ENCODE data around the gene C16orf74. TPM values are rescaled to one million over a fixed set of nuclear protein-coding genes. Genes with fewer than 3 reads are reported as not detected.

C16orf74 gene
- total RNA-seq, 2 experiments from 2014 or later, result 2.1 to 2.9 TPM

- Histone ChIP-seq H3K4me1 (ENCODE audit: insufficient read depth, low read length) (no peaks in the 10 kb centered on the region), H3K27me3 (ENCODE audit: control insufficient read depth in 1 of 2, insufficient read depth in 2 of 2, low read length in 2 of 2) (no peaks in the 10 kb centered on the region), H3K4me3 (ENCODE audit: low read length) (no peak overlapping the region), H3K9me3 (ENCODE audit: control insufficient read depth in 1 of 2, insufficient read depth in 1 of 2, low read length in 2 of 2) (no peaks in the 10 kb centered on the region), H3K27ac (ENCODE audit: low read depth in 1 of 2, low read length in 2 of 2) (no peak overlapping the region), H3K36me3 (ENCODE audit: insufficient read depth, low read length) (peaks cover 28% of the 10 kb centered on the region)
- POLR2A ChIA-PET, result no interaction called here
- Mint-ChIP-seq H3K27ac (no peak overlapping the region), H3K27me3 (no peaks in the 10 kb centered on the region), H3K36me3 (ENCODE audit: low read depth) (peaks cover 52% of the 10 kb centered on the region), H3K4me3 (no peak overlapping the region), H3K9me3 (no peaks in the 10 kb centered on the region), H3K4me1 (ENCODE audit: low read depth) (no peaks in the 10 kb centered on the region)
- no peak for TF ChIP-seq CTCF (IDR thresholded peaks at IDR 0.05)
- intact Hi-C loops (cut with DNase I, micrococcal nuclease), result no loop called here
- no peak for ATAC-seq (ENCODE audit: poor library complexity)
- CTCF ChIA-PET, result no interaction called here
- no peak for DNase-seq
These were observed 23.9 kb upstream of the C16orf74 start for GRCh38 chr16:85774811-85775210.

- Histone ChIP-seq H3K27me3 (ENCODE audit: control insufficient read depth in 1 of 2, insufficient read depth in 2 of 2, low read length in 2 of 2) (no peaks in the 10 kb centered on the region), H3K9me3 (ENCODE audit: control insufficient read depth in 1 of 2, insufficient read depth in 1 of 2, low read length in 2 of 2) (no peaks in the 10 kb centered on the region), H3K27ac (ENCODE audit: low read depth in 1 of 2, low read length in 2 of 2) (no peak overlapping the region), H3K4me1 (ENCODE audit: insufficient read depth, low read length) (no peaks in the 10 kb centered on the region), H3K36me3 (ENCODE audit: insufficient read depth, low read length) (peaks cover 23% of the 10 kb centered on the region), H3K4me3 (ENCODE audit: low read length) (no peak overlapping the region)
- DNase-seq, result no peak
- Mint-ChIP-seq H3K27me3 (no peaks in the 10 kb centered on the region), H3K4me3 (no peak overlapping the region), H3K9me3 (no peaks in the 10 kb centered on the region), H3K27ac (no peak overlapping the region), H3K4me1 (ENCODE audit: low read depth) (no peaks in the 10 kb centered on the region), H3K36me3 (ENCODE audit: low read depth) (peaks cover 45% of the 10 kb centered on the region)
- no peak for TF ChIP-seq CTCF (IDR thresholded peaks at IDR 0.05)
- no peak for ATAC-seq (ENCODE audit: poor library complexity)
- CTCF ChIA-PET, result no interaction called here
- POLR2A ChIA-PET, result no interaction called here
- intact Hi-C loops (cut with DNase I, micrococcal nuclease), result no loop called here
These were observed 23.2 kb upstream of the C16orf74 start for GRCh38 chr16:85774136-85774535.

GRCh38 chr16:85773044-85773443, 22.1 kb upstream of the C16orf74 start:
- H3K36me3 ChIP-seq (ENCODE audit: insufficient read depth, low read length), result peaks cover 12% of the 10 kb centered on the region
- H3K36me3 Mint-ChIP-seq (ENCODE audit: low read depth), result peaks cover 34% of the 10 kb centered on the region
- intact Hi-C loops (cut with DNase I, micrococcal nuclease), result no loop called here
- H3K27me3 ChIP-seq (ENCODE audit: control insufficient read depth in 1 of 2, insufficient read depth in 2 of 2, low read length in 2 of 2), result no peaks in the 10 kb centered on the region
- ChIA-PET CTCF (no interaction called here), POLR2A (no interaction called here)
- ATAC-seq (ENCODE audit: poor library complexity), result no peak
- no peak overlapping the region for H3K4me3 ChIP-seq (ENCODE audit: low read length)
- no peaks in the 10 kb centered on the region for H3K4me1 ChIP-seq (ENCODE audit: insufficient read depth, low read length)
- no peak overlapping the region for H3K27ac ChIP-seq (ENCODE audit: low read depth in 1 of 2, low read length in 2 of 2)
- no peak for DNase-seq
- H3K9me3 Mint-ChIP-seq, result no peaks in the 10 kb centered on the region
- no peak overlapping the region for H3K4me3 Mint-ChIP-seq
- no peak for TF ChIP-seq CTCF (IDR thresholded peaks at IDR 0.05)
- no peaks in the 10 kb centered on the region for H3K9me3 ChIP-seq (ENCODE audit: control insufficient read depth in 1 of 2, insufficient read depth in 1 of 2, low read length in 2 of 2)
- H3K4me1 Mint-ChIP-seq (ENCODE audit: low read depth), result no peaks in the 10 kb centered on the region
- H3K27ac Mint-ChIP-seq, result no peak overlapping the region
- H3K27me3 Mint-ChIP-seq, result no peaks in the 10 kb centered on the region
